OCI-LY1 (cell line): ENCODE results near the gene CDA.

Source experiments
- H2AFZ ChIP-seq: fragments of 200-600 bp; sonication (generic), shearing (Covaris generic); 2 replicates; pipeline ENCODE4 v1.6.0; 2014; ENCODE audit warnings: antibody characterized with exemption, mild to moderate bottlenecking, low read length
- H3F3A ChIP-seq: fragments of 200-600 bp; sonication (generic), shearing (Covaris generic); 2 replicates; pipeline ENCODE4 v1.6.0; 2014; ENCODE audit warnings: mild to moderate bottlenecking, antibody characterized with exemption, low read length, moderate library complexity; ENCODE audit not compliant: insufficient read depth
- H3K27ac ChIP-seq: fragments of 200-600 bp; sonication (generic); 2 replicates; pipeline ENCODE4 v1.5.1; 2014; ENCODE audit warnings: low read length, mixed run types, mild to moderate bottlenecking, low read depth; ENCODE audit not compliant: poor library complexity, severe bottlenecking
- H3K27me3 ChIP-seq: fragments of 200-600 bp; sonication (generic); 2 replicates; pipeline ENCODE4 v1.6.0; 2014; ENCODE audit warnings: antibody characterized with exemption, mild to moderate bottlenecking, low read length, moderate library complexity; ENCODE audit not compliant: insufficient read depth
- H3K36me3 ChIP-seq: fragments of 200-600 bp; sonication (generic); 2 replicates; pipeline ENCODE4 v1.6.1; 2014; ENCODE audit warnings: mild to moderate bottlenecking, antibody characterized with exemption, low read length, moderate library complexity, mixed read lengths; ENCODE audit not compliant: insufficient read depth
- H3K4me1 ChIP-seq: fragments of 200-600 bp; sonication (generic); 2 replicates; pipeline ENCODE4 v1.5.1; 2014; ENCODE audit warnings: mild to moderate bottlenecking, low read length, moderate library complexity; ENCODE audit not compliant: insufficient read depth, severe bottlenecking
- H3K4me2 ChIP-seq: fragments of 200-600 bp; sonication (generic), shearing (Covaris generic); 2 replicates; pipeline ENCODE4 v1.6.1; 2014; ENCODE audit warnings: low read length
- H3K4me3 ChIP-seq: fragments of 200-600 bp; sonication (generic); 2 replicates; pipeline ENCODE4 v1.5.1; 2014; ENCODE audit warnings: low read length, low read depth, mild to moderate bottlenecking, mixed read lengths; ENCODE audit not compliant: poor library complexity, severe bottlenecking
- H3K79me2 ChIP-seq: fragments of 200-600 bp; shearing (Covaris generic); 2 replicates; pipeline ENCODE4 v1.6.1; 2016; ENCODE audit warnings: mixed run types, low read length, mixed read lengths; ENCODE audit not compliant: insufficient read depth
- H3K9ac ChIP-seq: fragments of 200-600 bp; sonication (generic), shearing (Covaris generic); 2 replicates; pipeline ENCODE4 v1.6.1; 2014; ENCODE audit warnings: mild to moderate bottlenecking, low read length, mixed read lengths
- H3K9me2 ChIP-seq: fragments of 200-600 bp; sonication (generic), shearing (Covaris generic); 2 replicates; pipeline ENCODE4 v1.6.1; 2014; ENCODE audit warnings: low read depth, mild to moderate bottlenecking, low read length, mixed read lengths
- H3K9me3 ChIP-seq: fragments of 200-600 bp; shearing (Covaris generic); 2 replicates; pipeline ENCODE4 v1.6.1; 2014; ENCODE audit warnings: low read length, mixed read lengths
- H4K20me1 ChIP-seq: fragments of 200-600 bp; sonication (generic), shearing (Covaris generic); 2 replicates; pipeline ENCODE4 v1.6.0; 2016; ENCODE audit warnings: mild to moderate bottlenecking, low read length; ENCODE audit not compliant: insufficient read depth
- EZH2 ChIP-seq: fragments of 200-600 bp; sonication (generic), shearing (Covaris generic); IDR thresholded peaks from 2 replicates; pipeline ENCODE4 v1.8.0; 2017; ENCODE audit warnings: borderline replicate concordance, mixed run types, mild to moderate bottlenecking, antibody characterized with exemption, low read length, moderate library complexity, mixed read lengths
- TF ChIP-seq, protein P1 (sequence below): fragments of 200-600 bp; sonication (generic), shearing (Covaris generic); IDR thresholded peaks from 2 replicates; pipeline ENCODE4 v1.5.1; 2017; ENCODE audit warnings: mild to moderate bottlenecking, antibody characterized with exemption, low read length, moderate library complexity, mixed read lengths

Gene CDA

DNA sequence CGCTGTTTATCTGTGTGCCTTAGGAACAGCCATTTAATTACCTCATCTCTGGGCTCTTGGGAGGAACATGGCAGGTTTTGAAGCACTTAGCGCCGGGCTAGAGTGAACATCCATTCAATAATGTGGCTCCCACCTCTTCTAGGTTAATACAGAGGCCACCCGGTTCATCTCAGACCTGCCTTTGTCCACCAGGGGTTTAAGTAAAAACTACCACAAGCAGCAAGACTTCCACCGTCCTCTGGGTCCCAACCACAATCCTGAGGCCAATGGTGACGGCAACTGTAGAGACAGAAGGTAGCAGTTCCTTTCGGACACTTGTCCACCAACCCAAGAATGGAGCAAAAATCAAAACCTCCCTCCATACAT is 73.2 kb downstream of the CDA start:
- H3K27me3 ChIP-seq: no peaks in the 10 kb centered on the region
- no peaks in the 10 kb centered on the region for H4K20me1 ChIP-seq
- no peaks in the 10 kb centered on the region for H3K9me2 ChIP-seq
- H2AFZ ChIP-seq: no peak overlapping the region
- peak overlapping the region; percentile 97 for H3K4me3 ChIP-seq
- peaks cover 34% of the 10 kb centered on the region for H3K4me1 ChIP-seq
- H3K36me3 ChIP-seq: peaks cover 27% of the 10 kb centered on the region
- TF ChIP-seq EZH2: no peak
- TF ChIP-seq, protein P1, sequence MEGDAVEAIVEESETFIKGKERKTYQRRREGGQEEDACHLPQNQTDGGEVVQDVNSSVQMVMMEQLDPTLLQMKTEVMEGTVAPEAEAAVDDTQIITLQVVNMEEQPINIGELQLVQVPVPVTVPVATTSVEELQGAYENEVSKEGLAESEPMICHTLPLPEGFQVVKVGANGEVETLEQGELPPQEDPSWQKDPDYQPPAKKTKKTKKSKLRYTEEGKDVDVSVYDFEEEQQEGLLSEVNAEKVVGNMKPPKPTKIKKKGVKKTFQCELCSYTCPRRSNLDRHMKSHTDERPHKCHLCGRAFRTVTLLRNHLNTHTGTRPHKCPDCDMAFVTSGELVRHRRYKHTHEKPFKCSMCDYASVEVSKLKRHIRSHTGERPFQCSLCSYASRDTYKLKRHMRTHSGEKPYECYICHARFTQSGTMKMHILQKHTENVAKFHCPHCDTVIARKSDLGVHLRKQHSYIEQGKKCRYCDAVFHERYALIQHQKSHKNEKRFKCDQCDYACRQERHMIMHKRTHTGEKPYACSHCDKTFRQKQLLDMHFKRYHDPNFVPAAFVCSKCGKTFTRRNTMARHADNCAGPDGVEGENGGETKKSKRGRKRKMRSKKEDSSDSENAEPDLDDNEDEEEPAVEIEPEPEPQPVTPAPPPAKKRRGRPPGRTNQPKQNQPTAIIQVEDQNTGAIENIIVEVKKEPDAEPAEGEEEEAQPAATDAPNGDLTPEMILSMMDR: no peak
- peak overlapping the region; percentile 21 for H3K27ac ChIP-seq
- H3K9me3 ChIP-seq: no peaks in the 10 kb centered on the region
- H3F3A ChIP-seq: no peaks in the 10 kb centered on the region
- peak overlapping the region; percentile 75 for H3K4me2 ChIP-seq
- peaks cover 31% of the 10 kb centered on the region for H3K79me2 ChIP-seq
- peak overlapping the region; percentile 92 for H3K9ac ChIP-seq

GRCh38 chr1:20663365-20663764 is 74.5 kb downstream of the CDA start:
- Histone ChIP-seq H3K4me3 (no peak overlapping the region), H3K4me1 (peaks cover 30% of the 10 kb centered on the region), H3K27me3 (no peaks in the 10 kb centered on the region), H3K9ac (no peak overlapping the region), H3K9me3 (no peaks in the 10 kb centered on the region), H4K20me1 (no peaks in the 10 kb centered on the region), H3K36me3 (peaks cover 15% of the 10 kb centered on the region; the same call in 1 of the 2 replicates), H3F3A (no peaks in the 10 kb centered on the region), H3K79me2 (peaks cover 26% of the 10 kb centered on the region), H3K4me2 (no peak overlapping the region), H3K9me2 (no peaks in the 10 kb centered on the region), H2AFZ (no peak overlapping the region), H3K27ac (no peak overlapping the region)
- TF ChIP-seq, protein P1: peak; percentile 21; the same call in 1 of the 2 replicates
- TF ChIP-seq EZH2: no peak

DNA sequence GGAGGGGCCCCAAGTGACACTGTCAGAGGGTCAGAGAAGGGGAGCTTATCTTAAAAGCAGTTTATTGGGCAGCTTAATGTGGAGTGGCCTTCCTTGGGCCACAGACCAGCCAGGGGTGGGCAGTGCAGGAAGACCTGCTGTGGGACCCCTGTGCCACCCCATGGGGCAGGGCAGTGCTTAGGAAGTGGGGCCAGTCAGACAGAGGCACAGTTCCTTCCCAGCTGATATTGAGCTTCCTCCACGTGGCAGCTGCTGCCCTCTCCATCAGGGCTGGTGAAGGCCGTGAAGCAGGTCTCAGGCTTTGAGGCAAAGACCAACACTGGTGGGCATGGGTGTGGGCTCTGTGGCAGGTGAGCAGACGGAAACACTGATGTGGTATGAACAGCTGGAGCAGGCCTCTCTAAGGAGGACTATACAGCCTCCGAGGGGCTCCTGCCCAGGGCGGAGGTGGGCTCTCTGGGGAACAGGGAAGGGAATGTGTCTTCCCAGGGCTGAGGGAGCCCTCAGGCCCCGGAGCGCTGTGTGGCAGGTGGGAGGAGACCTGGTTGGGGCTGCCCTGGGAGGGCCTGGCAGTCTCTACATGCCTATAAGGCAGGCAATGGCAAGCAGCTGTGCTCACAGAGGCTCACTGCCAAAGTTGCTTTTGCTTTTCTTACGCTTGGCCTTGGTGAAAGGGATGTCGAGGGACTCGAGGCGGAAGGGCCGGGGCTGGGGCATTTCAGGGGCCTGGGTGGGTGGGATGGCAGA is 75.2 kb downstream of the CDA start:
- Histone ChIP-seq H3K36me3 (peaks cover 7% of the 10 kb centered on the region; the same call in 1 of the 2 replicates), H2AFZ (no peak overlapping the region), H3K27ac (no peak overlapping the region), H3K27me3 (no peaks in the 10 kb centered on the region), H4K20me1 (no peaks in the 10 kb centered on the region), H3F3A (no peaks in the 10 kb centered on the region), H3K9me3 (no peaks in the 10 kb centered on the region), H3K79me2 (peaks cover 20% of the 10 kb centered on the region), H3K4me3 (no peak overlapping the region), H3K4me1 (peaks cover 22% of the 10 kb centered on the region), H3K4me2 (no peak overlapping the region), H3K9ac (no peak overlapping the region), H3K9me2 (no peaks in the 10 kb centered on the region)
- TF ChIP-seq EZH2: no peak
- TF ChIP-seq, protein P1: no peak
